GM18951 (cell line): Measurements from ENCODE around the gene RIOX2.

ENCODE experiments used
- POLR2A ChIP-seq: IDR thresholded peaks from 4 replicates; pipeline ENCODE4 v1.6.1; 2011; ENCODE audit warnings: mild to moderate bottlenecking; ENCODE audit not compliant: insufficient read length, insufficient read depth; ENCODE audit errors: extremely low read depth
- in situ Hi-C: fragments of 300-500 bp; cut with MboI; formaldehyde crosslinking; loops from one replicate; pipeline ENCODE4 v1.12.0; 2022; ENCODE audit warnings: low sequenced_read_pairs, mixed read lengths, inconsistent platforms; ENCODE audit not compliant: unreplicated experiment

RIOX2 gene

DNA sequence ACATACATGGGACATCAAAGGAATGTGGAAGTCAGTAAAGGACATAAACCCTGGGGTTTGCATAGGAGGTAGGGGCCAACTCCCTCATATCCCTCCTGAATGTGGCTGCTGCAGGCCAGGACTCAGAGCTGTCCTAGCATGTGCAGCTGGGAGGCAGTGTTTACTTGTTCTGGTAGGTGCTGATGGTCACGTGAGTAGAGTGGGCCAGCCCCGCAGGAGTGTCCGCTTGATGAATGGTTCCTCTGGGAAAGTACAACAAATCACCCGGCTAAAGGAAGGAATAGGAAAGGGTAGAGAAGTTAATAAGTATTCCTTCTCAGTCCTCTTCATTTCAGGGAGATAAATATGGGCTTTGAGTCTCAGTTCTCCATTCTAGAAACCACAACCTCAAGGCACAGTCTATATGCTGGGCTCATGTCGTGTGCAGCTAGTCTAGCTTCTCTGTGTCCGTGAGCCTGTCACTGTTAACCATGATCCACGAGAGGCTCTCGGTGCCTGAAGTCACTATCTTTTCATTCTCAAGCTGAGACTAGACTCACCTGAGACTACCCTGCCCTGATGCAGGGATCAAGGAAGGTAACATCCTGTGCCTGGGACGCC lies 17.9 kb downstream of the RIOX2 start:
- TF ChIP-seq POLR2A: no peak
- in situ Hi-C loops: no loop called here

- no peak for TF ChIP-seq POLR2A
- in situ Hi-C loops: no loop called here
These were observed 19.4 kb downstream of the RIOX2 start for GRCh38 chr3:97952872-97953271.

GRCh38 chr3:97952280-97952679 lies 20.0 kb downstream of the RIOX2 start:
- TF ChIP-seq POLR2A: no peak
- in situ Hi-C loops: no loop called here

- TF ChIP-seq POLR2A: no peak
- in situ Hi-C loops: no loop called here
These were observed 21.9 kb downstream of the RIOX2 start for GRCh38 chr3:97950360-97950759.

GRCh38 chr3:97949743-97950142 lies 22.5 kb downstream of the RIOX2 start:
- in situ Hi-C loops: no loop called here
- no peak for TF ChIP-seq POLR2A

DNA sequence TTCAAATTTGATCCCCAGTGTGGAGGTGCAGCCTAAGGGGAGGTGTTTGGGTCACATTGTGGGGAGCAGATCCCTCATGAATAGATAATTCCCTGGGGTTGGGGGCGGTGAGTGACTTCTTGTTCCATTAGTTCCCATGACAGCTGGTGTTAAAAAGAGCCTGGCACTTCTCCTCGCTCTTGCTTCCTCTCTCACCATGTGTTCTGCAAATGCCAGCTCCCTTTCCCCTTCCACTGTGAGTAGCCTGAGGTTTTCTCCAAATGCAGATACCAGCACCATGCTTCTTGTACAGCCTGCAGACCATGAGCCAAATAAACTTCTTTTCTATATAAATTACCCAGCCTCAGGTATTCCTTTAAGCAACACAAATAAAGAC lies 23.1 kb downstream of the RIOX2 start:
- in situ Hi-C loops: no loop called here
- no peak for TF ChIP-seq POLR2A

- in situ Hi-C loops: no loop called here
- no peak for TF ChIP-seq POLR2A
These were observed 23.7 kb downstream of the RIOX2 start for GRCh38 chr3:97948351-97949109.

DNA sequence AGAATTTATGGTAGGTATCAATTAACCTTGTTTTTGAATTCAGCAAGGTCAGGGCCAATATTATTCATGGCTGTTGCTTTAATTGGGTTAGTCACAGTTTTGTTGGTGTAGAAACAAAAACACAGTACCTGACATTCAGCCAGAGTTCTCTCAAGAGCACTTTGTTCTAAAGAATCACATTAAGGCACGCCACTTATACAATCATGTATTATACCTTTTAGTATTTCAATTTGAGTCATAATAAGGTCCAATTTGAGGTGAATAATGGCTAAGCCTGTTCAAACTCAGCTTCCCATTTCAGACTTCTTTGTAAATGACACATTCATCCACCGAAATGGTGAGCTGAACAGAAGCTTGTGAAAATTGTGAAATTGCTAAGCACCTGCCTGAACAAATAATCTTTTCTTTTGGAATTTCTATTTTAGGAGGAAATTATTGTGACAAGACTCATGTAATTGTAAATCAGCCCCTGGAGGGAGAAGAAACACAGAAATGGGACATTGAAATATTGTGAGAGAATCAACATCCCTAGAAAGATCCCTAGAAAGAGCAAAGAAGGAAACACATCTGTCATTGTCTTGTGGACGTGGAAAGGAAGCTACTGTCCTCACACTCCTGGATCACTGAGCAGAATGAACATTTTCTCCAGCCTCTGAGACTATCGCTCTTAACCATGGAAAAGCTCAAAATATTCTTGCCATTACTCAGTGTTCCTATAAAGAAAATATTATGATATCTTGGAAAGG lies 29.3 kb downstream of the RIOX2 start:
- TF ChIP-seq POLR2A: no peak
- in situ Hi-C loops: no loop called here

DNA sequence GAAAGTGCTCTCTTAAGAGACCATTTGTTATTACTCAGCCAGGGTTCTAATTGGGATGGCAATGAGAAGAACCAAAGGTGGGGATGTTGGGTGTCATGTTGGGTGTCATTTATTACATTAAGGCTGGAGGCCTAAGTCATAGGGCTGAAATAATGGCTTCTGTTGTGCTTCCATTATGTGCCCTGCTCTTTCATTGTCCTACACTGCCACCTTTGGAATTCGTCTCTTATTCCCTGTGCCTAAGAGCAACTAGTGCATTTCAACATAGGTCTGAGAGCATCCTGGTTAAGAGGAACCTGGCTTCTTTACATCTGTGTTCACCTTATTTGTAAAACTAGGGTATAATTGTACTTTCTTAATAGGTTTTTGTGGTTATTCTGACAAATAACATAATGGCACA lies 32.2 kb downstream of the RIOX2 start:
- in situ Hi-C loops: no loop called here
- TF ChIP-seq POLR2A: no peak

DNA sequence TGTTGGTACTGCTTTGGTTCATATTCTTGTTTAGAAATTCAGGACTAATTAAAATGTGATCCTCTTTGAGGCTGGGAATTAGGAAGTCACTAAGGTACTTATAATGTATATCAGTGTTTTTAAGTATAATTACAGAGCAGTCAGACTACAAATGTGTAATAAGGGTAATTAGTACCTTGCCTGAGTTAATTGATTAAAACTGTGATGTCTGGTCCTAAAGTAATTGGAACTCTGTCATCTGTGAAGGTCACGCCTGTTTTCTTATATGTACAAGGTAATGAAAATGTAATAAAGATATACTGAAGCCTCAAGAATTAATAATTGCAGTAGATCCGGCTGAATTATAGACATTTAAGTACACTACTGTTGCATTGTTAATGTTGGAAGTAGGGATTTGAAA lies 32.8 kb downstream of the RIOX2 start:
- TF ChIP-seq POLR2A: no peak
- in situ Hi-C loops: no loop called here

DNA sequence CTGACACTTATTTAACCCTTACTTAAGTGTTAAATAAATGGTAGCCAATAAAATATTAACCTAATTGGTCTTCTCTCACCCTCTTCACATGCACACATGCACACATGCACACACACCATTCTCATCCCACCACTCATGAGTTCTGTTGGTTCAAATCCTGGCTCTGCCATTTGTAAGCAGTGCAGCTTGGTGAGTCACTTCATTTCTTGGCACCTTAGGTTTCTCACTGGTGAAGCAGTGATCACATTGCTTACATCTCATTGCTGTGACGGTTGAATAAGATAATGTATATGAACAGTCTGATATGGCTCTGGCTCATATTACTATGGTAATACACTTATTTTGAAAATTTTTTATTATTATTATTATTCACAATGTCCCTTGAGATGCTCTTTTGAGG lies 33.8 kb downstream of the RIOX2 start:
- TF ChIP-seq POLR2A: no peak
- in situ Hi-C loops: no loop called here

GRCh38 chr3:97937205-97937604 lies 35.0 kb downstream of the RIOX2 start:
- in situ Hi-C loops: no loop called here
- TF ChIP-seq POLR2A: no peak

DNA sequence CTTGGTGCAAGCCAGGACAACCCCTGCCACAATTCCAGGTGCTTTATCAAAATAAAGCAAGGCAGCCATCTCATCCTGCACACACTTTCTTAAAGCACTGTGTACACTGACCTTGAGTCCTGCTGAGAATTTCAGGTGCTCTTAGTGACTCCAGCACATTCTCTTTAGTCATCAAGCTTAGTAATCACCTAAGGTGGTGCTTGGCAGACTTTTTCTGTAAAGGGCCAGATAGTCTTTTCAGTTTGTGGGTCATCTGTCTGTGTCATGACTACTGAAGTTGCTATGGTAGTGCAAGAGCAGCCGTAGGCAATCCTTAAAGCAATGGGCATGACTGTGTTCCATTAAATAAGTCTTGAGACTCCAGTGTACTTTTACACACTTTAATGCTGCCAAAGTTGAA lies 36.4 kb downstream of the RIOX2 start:
- no peak for TF ChIP-seq POLR2A
- in situ Hi-C loops: no loop called here
